Glutamatergic neuron (in vitro differentiated cells): ENCODE data around the gene GAGE1. TPM values are rescaled to one million over a fixed set of nuclear protein-coding genes. Genes with fewer than 3 reads are reported as not detected.
A peak's percentile ranks its signal among the peaks of the same experiment; 100 is the strongest.
"Not testable (repeated sequence)": the region's sequence is repeated elsewhere in the genome, so short reads cannot be mapped to it uniquely, and the experiment has no call there.

Experiments
- DNase-seq: peaks from one replicate; pipeline ENCODE4 v3.0.0; 2022
- H3K27ac Mint-ChIP-seq: one replicate; pipeline ENCODE4 v1.8.0; 2020; ENCODE audit warnings: mild to moderate bottlenecking, mixed read lengths, inconsistent platforms; ENCODE audit not compliant: unreplicated experiment
- H3K27me3 Mint-ChIP-seq: one replicate; pipeline ENCODE4 v1.8.0; 2020; ENCODE audit warnings: mild to moderate bottlenecking, moderate library complexity, mixed read lengths, inconsistent platforms; ENCODE audit not compliant: unreplicated experiment
- H3K36me3 Mint-ChIP-seq: one replicate; pipeline ENCODE4 v1.8.0; 2020; ENCODE audit warnings: mild to moderate bottlenecking, mixed read lengths, inconsistent platforms; ENCODE audit not compliant: unreplicated experiment
- H3K4me1 Mint-ChIP-seq: one replicate; pipeline ENCODE4 v1.8.0; 2020; ENCODE audit warnings: mild to moderate bottlenecking, low read depth, mixed read lengths, inconsistent platforms; ENCODE audit not compliant: unreplicated experiment
- H3K4me3 Mint-ChIP-seq: one replicate; pipeline ENCODE4 v1.8.0; 2020; ENCODE audit warnings: mild to moderate bottlenecking, mixed read lengths, inconsistent platforms; ENCODE audit not compliant: unreplicated experiment
- H3K9me3 Mint-ChIP-seq: one replicate; pipeline ENCODE4 v1.8.0; 2020; ENCODE audit warnings: mild to moderate bottlenecking, moderate library complexity, mixed read lengths, inconsistent platforms; ENCODE audit not compliant: unreplicated experiment
- long read RNA-seq: library from polyadenylated mRNA; unstranded; transcript quantifications from one replicate; pipeline ENCODE4 v2.0.0, GENCODE V29; 2020; ENCODE audit not compliant: unreplicated experiment
- total RNA-seq: library from RNA; stranded (reverse); fragmentation: NEBNext Ultra II Directional; extraction: Animal tissue kit (Norgen Biotek cat#: 25700); gene quantifications from one replicate; pipeline ENCODE4 v1.2.1, GENCODE V29; 2021; ENCODE audit not compliant: unreplicated experiment

Gene GAGE1
- not detected for total RNA-seq
- long read RNA-seq = 0 reads

GRCh38 chrX:49598720-49599119, at the start of gene GAGE1:
Gene GAGE1 (plus strand): TSS chrX:49599020. CDS start chrX:49600175, 1,155 bp downstream.
- DNase-seq, H3K27ac Mint-ChIP-seq, H3K4me3 Mint-ChIP-seq, H3K9me3 Mint-ChIP-seq, H3K4me1 Mint-ChIP-seq, H3K36me3 Mint-ChIP-seq, H3K27me3 Mint-ChIP-seq: not testable (repeated sequence)

- H3K27ac Mint-ChIP-seq, H3K27me3 Mint-ChIP-seq, H3K4me1 Mint-ChIP-seq, H3K36me3 Mint-ChIP-seq, H3K4me3 Mint-ChIP-seq, DNase-seq, H3K9me3 Mint-ChIP-seq: not testable (repeated sequence)
Observed at GRCh38 chrX:49550989-49551388, 47.8 kb upstream of the GAGE1 start, which contains the start of gene GAGE12E. Gene GAGE12E (plus strand): TSS chrX:49551289. CDS start chrX:49552444, 1,155 bp downstream.

GRCh38 chrX:49560542-49560941, 38.3 kb upstream of the GAGE1 start, which contains the start of gene GAGE12F:
Gene GAGE12F (plus strand): TSS chrX:49560842. CDS start chrX:49561997, 1,155 bp downstream.
- H3K4me3 Mint-ChIP-seq, H3K27me3 Mint-ChIP-seq, H3K4me1 Mint-ChIP-seq, H3K27ac Mint-ChIP-seq, H3K36me3 Mint-ChIP-seq, H3K9me3 Mint-ChIP-seq, DNase-seq: not testable (repeated sequence)

GRCh38 chrX:49568728-49569127, 30.1 kb upstream of the GAGE1 start:
- not testable (repeated sequence) for H3K27ac Mint-ChIP-seq, H3K4me1 Mint-ChIP-seq, H3K4me3 Mint-ChIP-seq, H3K27me3 Mint-ChIP-seq, H3K36me3 Mint-ChIP-seq, H3K9me3 Mint-ChIP-seq
- DNase-seq = peak; percentile 2

GRCh38 chrX:49569152-49569551, 29.7 kb upstream of the GAGE1 start:
- not testable (repeated sequence) for H3K4me3 Mint-ChIP-seq, H3K4me1 Mint-ChIP-seq, H3K27ac Mint-ChIP-seq, H3K36me3 Mint-ChIP-seq, DNase-seq, H3K9me3 Mint-ChIP-seq, H3K27me3 Mint-ChIP-seq

GRCh38 chrX:49570100-49570499, 28.7 kb upstream of the GAGE1 start, which contains the start of gene GAGE12G:
Gene GAGE12G (plus strand): TSS chrX:49570400. CDS start chrX:49571555, 1,155 bp downstream.
- not testable (repeated sequence) for DNase-seq, H3K36me3 Mint-ChIP-seq, H3K4me3 Mint-ChIP-seq, H3K27ac Mint-ChIP-seq, H3K27me3 Mint-ChIP-seq, H3K9me3 Mint-ChIP-seq, H3K4me1 Mint-ChIP-seq

GRCh38 chrX:49579649-49580048, 19.2 kb upstream of the GAGE1 start, which contains the start of gene GAGE12H:
Gene GAGE12H (plus strand): TSS chrX:49579949. CDS start chrX:49581104, 1,155 bp downstream.
- H3K27me3 Mint-ChIP-seq, DNase-seq, H3K9me3 Mint-ChIP-seq, H3K4me1 Mint-ChIP-seq, H3K36me3 Mint-ChIP-seq, H3K4me3 Mint-ChIP-seq, H3K27ac Mint-ChIP-seq: not testable (repeated sequence)

- not testable (repeated sequence) for DNase-seq, H3K27ac Mint-ChIP-seq, H3K4me1 Mint-ChIP-seq, H3K4me3 Mint-ChIP-seq, H3K9me3 Mint-ChIP-seq, H3K36me3 Mint-ChIP-seq, H3K27me3 Mint-ChIP-seq
Observed at GRCh38 chrX:49589196-49589595, 9.6 kb upstream of the GAGE1 start, which contains the start of gene GAGE2A. Gene GAGE2A (plus strand): TSS chrX:49589496. CDS start chrX:49590651, 1,155 bp downstream.

- not testable (repeated sequence) for H3K27ac Mint-ChIP-seq, H3K36me3 Mint-ChIP-seq, H3K4me3 Mint-ChIP-seq, H3K27me3 Mint-ChIP-seq, H3K4me1 Mint-ChIP-seq, H3K9me3 Mint-ChIP-seq
- DNase-seq = peak; percentile 18
Observed at GRCh38 chrX:49589769-49590478, 8.9 kb upstream of the GAGE1 start.

- not testable (repeated sequence) for H3K9me3 Mint-ChIP-seq, DNase-seq, H3K27me3 Mint-ChIP-seq, H3K36me3 Mint-ChIP-seq, H3K4me1 Mint-ChIP-seq, H3K4me3 Mint-ChIP-seq, H3K27ac Mint-ChIP-seq
Observed at GRCh38 chrX:49590488-49590887, 8.3 kb upstream of the GAGE1 start.
